GM12864 (cell line): ENCODE data around the gene HYOU1.

Experiments
- DNase-seq: peaks from one replicate; pipeline ENCODE4 v3.0.0-alpha.2; 2011; ENCODE audit warnings: low read depth
- H3K4me3 ChIP-seq: 2 replicates; pipeline ENCODE4 v1.5.1; 2011; ENCODE audit warnings: mild to moderate bottlenecking, low read depth, low read length, control low read depth
- TF ChIP-seq, protein P1 (sequence below): IDR thresholded peaks from 2 replicates; pipeline ENCODE4 v1.5.1; 2011; ENCODE audit warnings: low read depth, mild to moderate bottlenecking, moderate library complexity, low read length, control low read depth, inconsistent platforms; ENCODE audit errors: missing control alignments

The HYOU1 gene

DNA sequence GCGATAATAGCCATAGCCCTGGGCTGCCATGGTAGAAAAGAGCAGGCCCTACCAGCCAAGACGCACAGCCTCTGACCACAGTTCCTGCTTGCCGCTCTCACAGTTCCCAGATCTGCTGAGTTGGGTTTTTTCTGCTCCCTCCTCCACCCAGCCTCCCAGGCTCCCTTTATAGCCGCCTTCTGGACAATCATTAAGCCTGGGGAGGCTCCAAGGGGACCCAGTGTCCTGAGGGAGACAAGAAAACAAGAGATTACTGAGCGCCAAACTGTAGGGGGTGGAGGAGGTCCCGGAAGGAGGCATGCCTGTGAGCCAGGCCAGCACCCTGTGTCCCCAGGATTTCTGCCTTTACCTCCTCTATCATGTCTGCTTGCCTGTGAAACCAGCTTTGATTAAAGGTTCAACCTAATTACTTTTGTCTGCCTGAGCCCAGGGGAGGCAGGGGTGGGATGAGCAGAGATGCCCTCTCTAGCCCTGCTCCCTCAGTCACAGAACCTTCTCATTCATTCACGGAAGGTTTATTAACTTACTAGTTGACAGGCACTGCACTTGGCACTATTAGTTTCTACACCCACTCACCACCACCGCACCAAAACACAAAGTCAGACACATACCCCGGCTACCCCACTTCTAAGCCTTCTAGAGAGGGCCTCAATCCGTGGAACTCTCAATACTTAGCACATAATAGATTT is 27.5 kb downstream of the HYOU1 start:
- TF ChIP-seq, protein P1, sequence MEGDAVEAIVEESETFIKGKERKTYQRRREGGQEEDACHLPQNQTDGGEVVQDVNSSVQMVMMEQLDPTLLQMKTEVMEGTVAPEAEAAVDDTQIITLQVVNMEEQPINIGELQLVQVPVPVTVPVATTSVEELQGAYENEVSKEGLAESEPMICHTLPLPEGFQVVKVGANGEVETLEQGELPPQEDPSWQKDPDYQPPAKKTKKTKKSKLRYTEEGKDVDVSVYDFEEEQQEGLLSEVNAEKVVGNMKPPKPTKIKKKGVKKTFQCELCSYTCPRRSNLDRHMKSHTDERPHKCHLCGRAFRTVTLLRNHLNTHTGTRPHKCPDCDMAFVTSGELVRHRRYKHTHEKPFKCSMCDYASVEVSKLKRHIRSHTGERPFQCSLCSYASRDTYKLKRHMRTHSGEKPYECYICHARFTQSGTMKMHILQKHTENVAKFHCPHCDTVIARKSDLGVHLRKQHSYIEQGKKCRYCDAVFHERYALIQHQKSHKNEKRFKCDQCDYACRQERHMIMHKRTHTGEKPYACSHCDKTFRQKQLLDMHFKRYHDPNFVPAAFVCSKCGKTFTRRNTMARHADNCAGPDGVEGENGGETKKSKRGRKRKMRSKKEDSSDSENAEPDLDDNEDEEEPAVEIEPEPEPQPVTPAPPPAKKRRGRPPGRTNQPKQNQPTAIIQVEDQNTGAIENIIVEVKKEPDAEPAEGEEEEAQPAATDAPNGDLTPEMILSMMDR: no peak
- DNase-seq: no peak
- peak overlapping the region; percentile 73 for H3K4me3 ChIP-seq

GRCh38 chr11:119029069-119029339 is 28.0 kb downstream of the HYOU1 start:
- H3K4me3 ChIP-seq: no peak overlapping the region
- DNase-seq: no peak
- TF ChIP-seq, protein P1: no peak

- DNase-seq: no peak
- H3K4me3 ChIP-seq: no peak overlapping the region
- TF ChIP-seq, protein P1: no peak
These were observed 28.5 kb downstream of the HYOU1 start for GRCh38 chr11:119028346-119029068.

GRCh38 chr11:119027561-119028345 is 29.3 kb downstream of the HYOU1 start:
- H3K4me3 ChIP-seq: no peak overlapping the region
- DNase-seq: no peak
- TF ChIP-seq, protein P1: no peak

GRCh38 chr11:119026970-119027369 is 30.0 kb downstream of the HYOU1 start:
- no peak overlapping the region for H3K4me3 ChIP-seq
- TF ChIP-seq, protein P1: no peak
- no peak for DNase-seq

DNA sequence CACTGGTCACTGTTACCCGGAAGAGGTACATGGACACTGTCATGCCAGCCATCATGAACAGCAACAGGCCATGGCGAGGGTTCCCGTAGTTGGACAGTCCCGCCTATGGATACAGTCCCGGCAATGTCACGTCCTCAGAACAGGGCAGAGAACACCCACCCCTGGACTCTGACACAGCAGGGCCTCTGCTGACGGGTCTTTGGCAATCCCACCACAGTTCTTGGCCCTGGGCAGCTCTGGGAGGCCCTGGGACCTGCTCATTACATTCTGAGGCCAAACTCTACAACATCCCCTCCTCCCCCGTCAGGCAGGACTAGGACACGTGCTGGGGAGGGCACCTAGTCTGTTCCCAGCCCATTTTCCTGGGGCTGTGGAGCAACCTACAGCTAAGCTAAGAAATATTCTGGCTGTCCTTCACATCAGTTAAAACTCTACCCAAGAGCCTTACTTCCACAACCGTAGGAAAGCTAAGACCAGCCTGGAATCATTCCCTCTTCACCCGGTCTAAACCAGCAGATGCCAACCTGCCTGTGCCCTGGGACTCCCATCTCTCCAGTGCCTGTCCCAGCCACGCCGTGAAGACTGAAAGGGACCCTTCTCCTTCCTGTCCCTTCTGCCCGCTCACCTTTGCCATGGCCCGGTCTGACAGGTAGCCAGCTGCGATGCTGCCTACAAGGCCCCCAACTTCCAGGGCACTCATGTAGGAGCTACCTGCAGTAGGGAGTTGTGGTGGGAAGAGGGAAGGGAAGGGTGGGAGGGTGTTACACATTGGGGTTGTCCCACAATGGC is 30.8 kb downstream of the HYOU1 start:
- H3K4me3 ChIP-seq: no peak overlapping the region
- TF ChIP-seq, protein P1: no peak
- DNase-seq: no peak
